Measurements from ENCODE around the gene GNAT2.
"Not testable (repeated sequence)": the region's sequence is repeated elsewhere in the genome, so short reads cannot be mapped to it uniquely, and the experiment has no call there.

GNAT2 gene

GRCh38 chr1:109619576-109620400 lies at the start of gene GNAT2, which contains the start of gene AMPD2:
GNAT2 (minus strand) TSS chr1:109619616; CDS start chr1:109612870, 6,746 bp downstream.
AMPD2 (plus strand) TSS chr1:109619837; CDS start chr1:109621176, 1,339 bp downstream.
- peak; percentile 62 for DNase-seq (ENCODE audit: low spot score)

- DNase-seq (ENCODE audit: low spot score): no peak
Measured at GRCh38 chr1:109668123-109668775, 48.8 kb upstream of the GNAT2 start.

DNA sequence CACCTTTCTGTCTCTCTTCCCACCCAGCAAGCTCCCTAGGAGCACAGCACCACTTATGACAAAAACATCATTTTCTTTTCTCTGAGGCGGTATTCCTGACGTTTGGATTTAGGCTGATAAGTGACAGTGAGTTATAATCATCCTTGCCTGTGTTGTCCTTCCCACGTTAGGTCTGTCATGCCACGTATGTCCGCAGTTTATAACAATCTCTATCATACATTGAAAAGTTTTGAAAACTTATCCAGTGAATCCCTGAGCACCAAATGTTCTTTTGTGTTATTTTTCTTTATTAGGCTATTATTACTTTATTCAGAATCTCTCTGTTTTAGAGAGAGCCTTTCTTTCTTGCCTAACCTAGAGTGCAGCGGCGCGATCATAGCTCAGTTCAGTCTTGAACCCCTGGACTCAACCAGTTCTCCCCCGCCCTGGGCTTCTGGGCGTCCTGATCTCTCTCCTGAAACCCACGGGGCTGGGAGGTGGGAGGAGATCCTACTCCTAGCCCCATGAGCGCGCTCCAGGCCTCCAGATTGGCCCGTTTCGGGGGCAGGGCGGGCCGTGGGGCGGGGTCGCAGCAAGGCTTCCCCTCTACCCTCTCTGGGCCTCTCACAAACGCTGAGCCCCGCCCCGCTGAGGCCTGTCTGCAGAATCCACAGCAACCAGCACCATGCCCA lies 48.2 kb upstream of the GNAT2 start, which contains the start of gene GSTM2:
GSTM2 (plus strand) TSS at position 606 of the 671 bp plus-strand sequence; CDS start at position 665, 59 bp downstream.
- no peak for DNase-seq (ENCODE audit: low spot score)

GRCh38 chr1:109664671-109665070 lies 45.3 kb upstream of the GNAT2 start:
- DNase-seq (ENCODE audit: low spot score): no peak

GRCh38 chr1:109661391-109661790 lies 42.0 kb upstream of the GNAT2 start:
- no peak for DNase-seq (ENCODE audit: low spot score)

GRCh38 chr1:109660691-109661026 lies 41.2 kb upstream of the GNAT2 start:
- DNase-seq (ENCODE audit: low spot score): not testable (repeated sequence)

DNA sequence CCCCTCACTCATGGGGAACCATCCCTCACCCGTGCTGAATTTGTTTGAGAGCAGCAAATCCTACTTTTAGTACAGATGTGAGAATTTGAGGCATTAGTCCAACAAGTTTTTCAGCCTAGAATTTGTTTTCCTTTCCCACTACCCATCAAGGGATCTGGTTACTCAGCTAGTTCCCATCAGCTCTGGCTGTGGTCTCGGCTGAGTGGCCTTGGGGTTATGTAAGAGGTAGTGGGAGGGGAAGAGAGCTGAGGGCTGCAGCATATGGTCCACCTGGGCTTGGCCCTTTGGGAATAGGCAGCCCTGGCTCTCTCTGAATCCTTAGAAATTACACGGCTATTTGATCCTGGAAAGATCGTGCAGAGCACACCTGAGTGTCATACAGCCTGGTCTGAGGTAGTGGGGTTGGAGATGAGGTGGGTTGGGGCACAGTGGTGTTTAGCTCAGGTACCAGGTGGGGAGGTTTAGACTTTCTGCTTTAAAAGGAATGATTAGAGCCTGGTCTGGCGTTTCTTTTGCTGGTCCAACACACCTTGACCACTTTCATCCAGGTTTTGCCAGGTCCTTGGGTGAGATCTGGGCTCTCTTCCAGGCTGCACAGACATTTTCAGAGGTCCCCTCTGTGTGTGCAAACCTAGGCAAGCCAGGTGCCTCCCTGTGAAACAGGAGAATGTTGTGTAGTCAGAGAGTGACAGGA lies 40.7 kb upstream of the GNAT2 start:
- DNase-seq (ENCODE audit: low spot score): no peak

DNA sequence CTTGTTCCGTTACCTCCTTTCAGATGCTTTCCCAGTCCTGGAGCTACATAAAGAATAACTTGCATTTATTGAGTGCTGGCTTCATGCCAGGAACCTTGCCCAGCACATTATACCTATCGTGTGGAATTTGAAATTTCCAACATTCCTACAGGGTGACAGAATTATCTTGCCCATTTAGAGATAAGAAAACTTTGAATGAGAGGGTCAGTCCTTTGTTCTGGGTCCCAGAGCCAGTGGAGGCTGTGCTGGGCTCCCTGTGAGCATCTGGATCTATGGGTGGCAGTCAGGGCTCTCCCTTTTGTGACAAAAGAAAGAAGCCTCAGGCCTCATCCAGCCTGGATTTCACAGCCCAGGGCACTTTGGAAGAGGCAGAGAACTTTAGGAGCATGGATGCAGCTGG lies 39.7 kb upstream of the GNAT2 start:
- DNase-seq (ENCODE audit: low spot score): no peak

- DNase-seq (ENCODE audit: low spot score): no peak
Measured at GRCh38 chr1:109658533-109659042, 39.2 kb upstream of the GNAT2 start.

DNA sequence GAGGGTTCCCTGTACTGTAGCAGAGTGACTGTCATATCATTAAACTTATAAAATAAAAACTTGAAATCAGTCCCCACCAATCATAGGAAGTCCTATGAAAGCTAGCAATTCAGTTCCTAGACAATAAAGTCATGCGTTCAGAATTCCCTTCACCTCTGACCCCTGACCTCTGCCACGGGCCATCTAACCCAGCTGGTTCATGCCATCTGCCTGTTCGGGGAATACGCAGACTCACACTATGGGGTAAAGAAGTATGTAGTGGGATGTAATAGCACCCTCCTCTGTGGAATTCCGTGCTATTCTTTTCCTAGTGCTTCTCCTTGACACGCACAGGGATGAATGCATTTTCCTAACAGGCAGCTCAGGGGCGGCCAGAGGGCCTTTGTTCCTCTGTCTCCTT lies 38.6 kb upstream of the GNAT2 start:
- DNase-seq (ENCODE audit: low spot score): no peak

DNA sequence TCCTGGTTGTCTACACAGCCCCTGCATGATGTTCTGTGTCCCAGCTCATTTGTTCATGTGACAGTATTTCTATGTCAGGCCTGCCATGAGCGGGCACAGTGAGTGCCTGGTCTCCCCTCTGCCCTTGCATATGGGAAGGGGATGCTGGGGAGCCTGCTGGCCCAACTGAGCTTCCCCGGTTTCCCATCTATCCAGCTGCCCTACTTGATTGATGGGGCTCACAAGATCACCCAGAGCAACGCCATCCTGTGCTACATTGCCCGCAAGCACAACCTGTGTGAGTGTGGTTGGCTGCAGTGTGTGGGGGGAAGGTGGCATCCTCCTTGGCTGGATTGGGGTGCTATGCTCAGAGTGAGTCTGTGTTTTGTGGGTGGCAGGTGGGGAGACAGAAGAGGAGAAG lies 38.0 kb upstream of the GNAT2 start:
- DNase-seq (ENCODE audit: low spot score): no peak

GRCh38 chr1:109655615-109656519 lies 36.5 kb upstream of the GNAT2 start, which contains the start of gene GSTM4:
GSTM4 (plus strand) TSS chr1:109656099; CDS start chr1:109656390, 291 bp downstream.
- peak; percentile 73 for DNase-seq (ENCODE audit: low spot score)

GRCh38 chr1:109654519-109654918 lies 35.1 kb upstream of the GNAT2 start:
- no peak for DNase-seq (ENCODE audit: low spot score)

DNA sequence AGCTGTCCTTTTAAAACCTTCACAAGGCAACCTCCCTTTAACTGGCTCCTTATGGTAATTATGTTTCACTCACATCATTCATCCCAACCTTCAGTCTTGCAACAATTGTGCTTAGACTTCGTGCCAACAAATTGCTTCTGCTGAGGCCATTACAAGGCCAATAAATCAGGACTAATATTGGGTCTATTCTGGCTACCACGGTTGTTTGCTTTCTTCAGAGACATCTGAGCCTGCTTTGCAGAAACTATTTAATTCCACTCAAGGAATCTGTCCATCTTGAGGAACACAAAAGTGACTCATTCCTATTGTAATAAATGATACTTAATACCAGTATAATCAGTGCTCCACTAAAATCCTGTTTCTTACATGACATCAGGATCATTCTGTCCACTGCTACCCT lies 33.9 kb upstream of the GNAT2 start:
- no peak for DNase-seq (ENCODE audit: low spot score)

GRCh38 chr1:109652402-109652801 lies 33.0 kb upstream of the GNAT2 start:
- no peak for DNase-seq (ENCODE audit: low spot score)

DNA sequence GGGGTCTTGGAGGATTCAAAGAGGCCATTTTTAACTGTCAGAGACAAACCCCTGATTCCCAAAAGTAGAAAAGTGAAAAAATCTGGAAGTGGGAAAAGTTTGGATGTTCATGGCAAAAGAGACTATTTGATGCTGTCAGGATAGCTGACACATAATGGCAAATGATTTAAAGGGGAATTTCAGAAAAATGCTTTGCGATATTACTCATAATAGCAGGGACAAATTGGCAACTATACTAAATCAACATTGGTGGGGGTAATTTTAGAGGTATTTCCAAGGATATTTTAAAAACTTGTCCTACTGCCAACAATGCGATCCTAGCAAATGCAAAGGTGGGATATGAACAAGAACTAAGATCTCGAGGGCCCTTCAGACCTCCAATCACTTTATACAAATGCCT lies 31.2 kb upstream of the GNAT2 start:
- DNase-seq (ENCODE audit: low spot score): no peak

- no peak for DNase-seq (ENCODE audit: low spot score)
Measured at GRCh38 chr1:109649491-109649914, 30.1 kb upstream of the GNAT2 start.

GRCh38 chr1:109644670-109645069 lies 25.3 kb upstream of the GNAT2 start:
- no peak for DNase-seq (ENCODE audit: low spot score)

GRCh38 chr1:109643385-109644230 lies 24.2 kb upstream of the GNAT2 start:
- DNase-seq (ENCODE audit: low spot score): peak; percentile 69

DNA sequence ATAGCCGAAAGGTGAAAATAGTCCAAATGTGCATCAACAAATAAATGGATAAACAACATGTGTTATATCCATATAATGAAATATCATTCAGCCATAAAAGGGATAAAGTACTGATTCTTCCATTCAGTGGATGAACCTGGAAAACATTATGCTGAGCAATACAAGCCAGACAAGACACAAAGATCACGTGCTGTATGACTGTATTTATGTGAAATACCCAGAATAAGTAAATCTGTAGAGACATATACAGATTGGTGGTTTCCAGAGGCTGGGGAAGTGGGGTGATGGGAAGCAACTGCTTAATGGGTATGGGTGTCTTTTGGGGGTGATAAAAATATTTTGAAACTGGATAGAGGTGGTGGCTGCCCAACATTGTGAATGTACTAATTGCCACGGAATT lies 23.2 kb upstream of the GNAT2 start:
- no peak for DNase-seq (ENCODE audit: low spot score)

Measured in SW480 (cell line).